GM18951 (cell line): ENCODE measurements around the gene CH25H.

Source experiments
- POLR2A ChIP-seq: IDR thresholded peaks from 4 replicates; pipeline ENCODE4 v1.6.1; 2011; ENCODE audit warnings: mild to moderate bottlenecking; ENCODE audit not compliant: insufficient read length, insufficient read depth; ENCODE audit errors: extremely low read depth
- in situ Hi-C: fragments of 300-500 bp; cut with MboI; formaldehyde crosslinking; loops from one replicate; pipeline ENCODE4 v1.12.0; 2022; ENCODE audit warnings: low sequenced_read_pairs, mixed read lengths, inconsistent platforms; ENCODE audit not compliant: unreplicated experiment

CH25H gene

DNA sequence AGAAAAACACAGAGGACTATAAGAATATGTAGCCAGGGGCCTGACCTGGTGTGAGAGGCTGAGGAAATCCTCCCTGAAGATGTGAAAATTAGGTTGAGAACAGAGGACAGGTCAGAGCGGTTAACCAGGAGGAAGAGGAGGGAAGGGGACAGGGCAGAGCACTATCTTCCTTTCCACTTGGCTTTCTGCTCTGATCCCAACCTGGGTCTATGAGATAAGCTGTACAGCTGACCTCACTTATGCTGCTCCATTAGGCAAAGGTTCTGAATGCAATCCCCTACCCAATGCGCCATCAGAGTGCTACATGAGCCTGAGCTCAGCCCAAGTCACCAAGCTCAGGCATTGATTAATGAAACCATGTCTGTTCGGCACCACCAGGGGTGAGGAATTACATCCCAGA lies 33.9 kb upstream of the CH25H start:
- TF ChIP-seq POLR2A = no peak
- in situ Hi-C loops = no loop called here

DNA sequence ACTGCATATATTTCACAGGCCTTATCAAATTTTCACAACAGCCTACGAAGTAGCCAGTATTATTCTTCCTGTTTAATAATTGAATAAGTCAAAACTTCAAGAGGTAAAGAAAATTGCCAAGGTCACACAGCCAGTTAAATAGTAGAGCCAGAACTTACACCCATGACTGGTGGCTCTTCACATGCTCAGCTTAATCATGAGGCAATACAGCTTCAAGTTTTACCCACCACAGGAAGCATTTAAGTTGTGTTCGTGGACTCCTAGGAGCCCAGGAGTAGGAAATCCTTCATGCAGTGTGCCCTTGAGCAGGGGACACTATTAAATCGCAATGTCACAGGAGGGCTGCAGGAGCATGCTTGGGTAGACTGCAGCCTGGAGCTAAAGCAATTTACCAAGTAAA lies 33.4 kb upstream of the CH25H start:
- in situ Hi-C loops = no loop called here
- no peak for TF ChIP-seq POLR2A

DNA sequence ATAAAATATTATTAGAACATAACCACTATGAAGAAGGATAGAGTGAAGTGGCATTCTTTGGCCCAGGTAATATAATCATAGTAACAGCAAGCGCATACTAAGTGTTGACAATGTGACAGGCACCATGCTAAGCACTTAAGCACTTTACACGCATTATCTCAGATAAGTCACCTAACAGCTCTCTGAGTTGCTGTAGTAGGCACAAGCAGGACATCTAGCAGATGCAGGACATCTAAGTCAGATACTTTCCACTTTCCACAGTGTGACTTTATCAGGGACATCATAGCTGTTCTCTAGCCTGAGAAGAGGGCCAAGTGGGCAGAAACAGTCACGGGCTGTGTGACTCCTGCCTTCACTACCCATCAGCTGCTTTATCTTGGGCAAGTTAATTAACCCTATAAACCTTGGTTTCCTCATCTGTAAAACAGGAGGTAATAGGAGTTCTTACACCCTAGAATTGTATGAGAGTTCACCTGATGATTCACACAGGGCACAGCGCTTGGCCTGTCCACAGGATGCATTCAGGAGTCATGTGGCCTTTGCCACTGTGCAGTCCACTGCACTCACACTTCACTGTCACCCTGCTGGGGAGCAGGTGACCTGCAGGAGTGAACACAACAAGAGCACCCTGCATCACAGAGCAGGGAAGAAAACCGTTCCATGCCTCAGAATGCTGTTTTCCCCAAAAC lies 32.0 kb upstream of the CH25H start:
- in situ Hi-C loops = no loop called here

DNA sequence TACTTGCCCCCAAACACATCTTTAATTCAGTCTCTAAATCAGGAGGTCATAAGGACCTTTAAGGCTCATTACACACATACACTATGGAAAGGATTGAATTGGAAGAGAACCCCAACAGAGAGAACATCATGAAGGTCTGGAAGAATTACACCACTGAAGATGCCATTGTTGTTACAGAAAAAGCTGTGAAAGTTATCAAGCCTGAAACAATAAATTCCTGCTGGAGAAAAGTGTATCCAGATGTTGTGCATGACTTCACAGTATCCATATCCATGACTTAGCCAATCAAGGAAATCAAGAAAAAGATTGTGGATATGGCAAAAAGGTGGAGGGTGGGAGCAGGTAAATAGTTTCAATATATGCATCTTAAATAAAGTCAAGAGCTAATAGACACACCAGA lies 30.7 kb upstream of the CH25H start:
- in situ Hi-C loops = no loop called here
- no peak for TF ChIP-seq POLR2A

More for the DNA sequence above, 32.0 kb upstream of the CH25H start:
- TF ChIP-seq POLR2A = no peak

DNA sequence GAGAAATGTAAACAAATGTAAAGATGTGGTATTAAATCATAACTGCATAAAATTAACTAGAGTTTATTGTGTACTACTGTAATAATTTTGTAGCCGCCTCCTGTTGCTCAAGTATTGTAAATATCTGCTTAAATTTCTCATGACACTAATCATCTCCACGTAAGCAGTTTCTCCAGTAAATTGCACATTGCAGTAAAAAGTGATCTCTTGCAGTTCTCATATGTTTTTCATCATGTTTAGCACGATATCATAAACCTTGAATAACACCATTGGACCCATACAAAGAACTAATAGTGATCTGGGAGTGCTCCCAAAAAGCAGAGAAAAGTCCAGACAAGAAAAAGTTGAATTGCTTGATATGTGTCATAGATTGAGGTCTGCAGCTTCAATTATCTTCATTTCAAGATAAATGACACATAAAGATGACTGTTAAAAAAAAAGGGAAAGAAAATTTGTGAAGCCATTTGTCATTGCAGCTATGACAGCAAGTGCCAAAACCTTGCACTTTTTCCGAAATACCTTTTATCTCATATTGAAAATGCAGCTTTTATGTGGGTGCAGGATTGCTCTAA lies 29.2 kb upstream of the CH25H start:
- in situ Hi-C loops = no loop called here
- no peak for TF ChIP-seq POLR2A

DNA sequence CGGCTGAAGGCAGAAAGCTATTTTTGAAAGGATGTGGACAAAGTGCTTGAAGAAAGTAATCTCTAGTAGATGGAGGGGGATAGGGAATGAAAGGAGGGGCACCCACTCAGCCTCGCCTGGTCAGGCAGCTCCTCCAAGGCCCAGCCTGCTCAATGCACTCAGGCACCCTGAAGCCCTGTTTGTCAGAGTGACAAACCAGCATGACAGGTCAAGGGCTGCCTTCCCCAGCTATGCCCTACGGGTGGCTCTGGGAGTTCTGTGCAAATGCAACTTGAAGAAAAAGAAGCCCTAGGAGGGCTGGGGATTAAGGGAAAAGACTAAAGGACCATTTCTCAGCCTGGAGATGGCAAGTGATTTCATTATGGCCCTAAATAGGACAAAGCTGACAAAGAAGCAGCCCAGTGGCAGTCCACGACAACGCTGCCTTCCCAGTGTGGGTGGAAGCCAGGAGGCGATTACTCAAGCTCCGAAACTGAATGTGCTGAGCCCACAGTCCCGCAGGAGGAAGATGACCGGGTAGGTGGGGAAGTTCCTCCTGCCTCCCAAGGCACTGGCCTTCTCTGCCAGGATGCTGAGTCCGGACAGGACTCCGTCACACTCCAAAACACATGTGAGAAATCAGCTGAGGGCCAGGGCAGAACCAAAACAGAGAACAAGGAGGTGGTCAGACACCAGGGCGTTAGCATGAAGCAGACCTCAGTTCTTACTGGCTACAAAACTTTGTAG lies 28.1 kb upstream of the CH25H start:
- in situ Hi-C loops = no loop called here
- no peak for TF ChIP-seq POLR2A

DNA sequence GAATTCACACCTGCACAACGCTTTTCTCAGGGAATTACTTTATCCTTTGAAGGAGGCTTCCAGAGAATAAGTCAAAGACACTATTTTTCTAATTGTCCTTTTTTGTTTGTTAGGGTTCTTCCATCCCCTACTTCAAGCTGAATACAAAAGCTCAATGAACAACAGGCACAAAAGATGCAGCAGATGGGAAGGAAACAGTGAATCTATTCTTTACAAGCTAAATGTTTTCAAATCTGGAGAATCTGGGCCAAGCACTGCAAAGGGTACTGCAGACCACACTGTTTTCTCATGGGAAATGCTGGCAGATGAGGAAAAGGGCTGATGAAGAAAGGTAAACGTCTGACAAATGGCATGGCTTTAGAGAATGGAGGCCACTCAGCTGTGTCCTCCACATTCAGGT lies 25.9 kb upstream of the CH25H start:
- in situ Hi-C loops = no loop called here
- TF ChIP-seq POLR2A = no peak

DNA sequence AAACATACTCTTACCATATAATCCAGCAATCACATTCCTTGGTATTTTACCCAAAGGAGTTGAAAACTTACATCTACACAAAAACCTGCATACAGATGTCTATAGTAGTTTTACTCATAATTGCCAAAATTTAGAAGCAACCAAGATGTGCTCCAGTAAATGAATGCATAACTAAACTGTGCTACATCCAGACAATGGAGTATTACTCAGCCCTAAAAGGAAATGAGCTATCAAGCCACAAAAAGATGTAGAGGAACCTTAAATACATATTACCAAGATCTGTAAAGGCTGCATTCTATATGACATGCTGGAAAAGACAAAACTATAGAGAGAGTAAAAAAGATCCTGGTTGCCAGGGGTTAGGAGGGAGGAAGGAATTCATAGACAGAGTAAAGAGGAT lies 21.8 kb upstream of the CH25H start:
- in situ Hi-C loops = loop anchor here (10.0 kb wide), 1 partner anchor 294 kb away; no protein-coding TSS in a partner anchor
- TF ChIP-seq POLR2A = no peak

DNA sequence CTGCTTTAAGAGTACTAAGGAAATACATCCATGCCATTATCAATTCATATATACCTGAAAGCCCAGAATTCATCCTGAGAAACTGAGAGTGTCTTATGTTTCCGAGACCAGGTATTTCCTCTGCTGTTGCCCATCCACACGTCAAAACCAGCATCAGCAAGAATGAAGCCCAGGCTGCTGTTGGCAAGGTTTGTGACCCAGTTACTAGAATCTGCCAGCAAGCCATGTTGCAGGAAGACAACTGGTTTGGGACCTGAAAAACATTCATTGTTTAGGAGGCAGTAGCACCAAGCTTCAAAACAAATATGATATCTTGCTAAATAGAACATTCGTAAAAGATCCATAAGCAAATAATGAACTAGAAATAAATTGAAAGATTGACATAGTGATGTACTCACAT lies 21.0 kb upstream of the CH25H start:
- TF ChIP-seq POLR2A = no peak
- in situ Hi-C loops = loop anchor here (10.0 kb wide), 1 partner anchor 293 kb away; no protein-coding TSS in a partner anchor

DNA sequence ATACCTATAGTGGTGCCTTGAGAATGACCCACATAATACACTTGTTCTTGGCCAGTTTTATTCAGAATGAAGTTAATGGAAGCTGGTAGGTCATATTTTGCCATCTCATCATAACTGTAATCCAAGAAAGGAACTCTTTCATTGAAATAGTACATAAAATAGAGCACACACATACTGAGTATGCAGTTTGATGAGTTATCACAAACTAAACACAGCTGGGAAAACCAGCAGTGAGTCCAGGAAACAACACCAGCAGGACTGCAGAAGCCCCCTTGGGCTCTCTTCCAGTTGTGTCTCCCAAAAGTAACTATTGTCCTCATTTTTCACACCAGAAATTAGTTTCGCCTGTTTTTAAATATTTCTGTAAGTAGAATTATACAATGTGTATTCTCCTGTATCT lies 19.8 kb upstream of the CH25H start:
- in situ Hi-C loops = loop anchor here (10.0 kb wide), 1 partner anchor 292 kb away; no protein-coding TSS in a partner anchor
- TF ChIP-seq POLR2A = no peak

DNA sequence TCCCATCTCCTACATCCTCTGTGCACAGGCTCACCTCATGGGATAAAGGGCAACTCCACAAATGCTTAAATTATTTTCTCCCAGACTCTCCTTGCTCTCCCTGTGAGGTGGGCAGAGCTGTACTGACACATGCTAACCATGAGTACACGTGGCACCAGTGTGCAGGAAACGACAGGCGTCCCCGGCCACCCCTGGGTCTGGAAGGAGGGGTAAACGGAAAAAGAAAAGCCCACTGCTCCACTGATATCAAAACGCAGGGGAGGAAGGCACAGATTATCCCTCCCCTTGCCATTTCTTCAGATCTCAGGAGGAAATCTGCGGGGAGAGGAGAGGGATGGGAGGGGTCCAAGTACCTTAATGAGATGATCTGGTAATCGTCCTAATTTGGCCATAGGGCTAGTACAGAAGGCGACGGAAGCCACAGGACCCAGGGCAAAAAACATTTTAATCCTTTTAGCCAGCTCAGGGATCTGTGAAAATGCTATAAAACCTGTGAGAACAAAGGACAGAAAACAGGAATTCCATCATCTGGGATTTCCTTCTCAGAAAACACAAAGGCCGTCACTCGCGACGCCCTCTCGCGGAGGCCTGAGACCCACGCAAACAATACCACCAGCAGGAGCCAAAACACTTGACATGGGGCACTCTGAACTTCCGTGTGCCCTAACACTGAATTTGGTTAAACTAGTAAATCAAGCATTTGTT lies 17.8 kb upstream of the CH25H start:
- in situ Hi-C loops = loop anchor here (10.0 kb wide), 1 partner anchor 290 kb away; no protein-coding TSS in a partner anchor

DNA sequence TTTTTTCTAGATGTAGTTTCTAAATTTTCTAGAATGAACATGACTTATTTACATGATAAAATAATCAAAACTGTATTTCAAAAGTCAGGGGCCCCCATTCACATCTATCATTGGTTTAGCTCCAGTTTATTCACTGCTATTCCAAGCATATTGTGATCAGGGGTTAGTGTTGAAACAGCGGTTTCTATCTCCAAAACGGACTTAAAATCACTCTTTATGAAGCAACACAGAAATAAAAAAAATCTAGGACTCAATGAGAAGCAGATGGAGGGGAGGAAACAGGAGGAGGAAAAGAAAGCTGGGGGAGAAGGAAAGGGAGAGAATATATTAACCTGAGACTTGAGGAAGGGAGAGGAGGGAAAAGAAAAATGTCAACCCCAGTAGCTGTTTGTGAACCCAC lies 14.8 kb upstream of the CH25H start:
- TF ChIP-seq POLR2A = no peak
- in situ Hi-C loops = loop anchor here (10.0 kb wide), 1 partner anchor 287 kb away; no protein-coding TSS in a partner anchor

More for the DNA sequence above, 17.8 kb upstream of the CH25H start:
- no peak for TF ChIP-seq POLR2A
